SU-DHL-6 (cell line): ENCODE measurements around the gene HJURP.

Experiments
- EZH2phosphoT487 ChIP-seq: fragments of 200-600 bp; sonication (generic), shearing (Covaris generic); conservative IDR thresholded peaks from 2 replicates; pipeline ENCODE4 v1.6.1; 2018; ENCODE audit warnings: mild to moderate bottlenecking, antibody characterized with exemption, low read length, moderate library complexity, mixed read lengths
- TF ChIP-seq, protein P1 (sequence below): fragments of 200-600 bp; sonication (generic); IDR thresholded peaks from one replicate; pipeline ENCODE4 v1.5.1; 2017; ENCODE audit warnings: antibody characterized with exemption, mild to moderate bottlenecking, low read length, moderate library complexity; ENCODE audit not compliant: insufficient read depth, poor library complexity, severe bottlenecking

DNA sequence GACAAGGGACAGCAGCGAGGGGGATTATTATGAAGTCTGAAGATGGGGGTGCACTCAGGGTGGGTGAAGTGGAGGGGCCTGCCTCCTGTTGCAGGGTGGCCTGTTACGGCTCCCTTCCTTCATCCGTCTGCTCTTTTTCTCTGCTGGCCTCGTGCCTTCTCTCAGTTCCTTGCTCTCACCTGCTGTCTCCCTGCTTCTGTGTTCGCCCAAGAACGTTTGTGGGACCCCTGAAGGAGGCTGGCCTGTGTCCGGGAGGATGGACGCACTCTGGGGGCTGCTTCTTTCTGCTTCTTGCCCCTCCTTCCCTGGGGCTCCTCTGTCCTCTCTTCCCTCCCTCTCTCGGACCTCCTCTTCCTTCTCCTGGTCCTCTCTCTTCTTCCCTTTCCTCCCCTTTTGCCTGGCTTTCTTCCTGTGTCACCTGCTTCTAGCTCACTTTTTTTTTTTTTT lies 62.4 kb downstream of the HJURP start:
- TF ChIP-seq, protein P1, sequence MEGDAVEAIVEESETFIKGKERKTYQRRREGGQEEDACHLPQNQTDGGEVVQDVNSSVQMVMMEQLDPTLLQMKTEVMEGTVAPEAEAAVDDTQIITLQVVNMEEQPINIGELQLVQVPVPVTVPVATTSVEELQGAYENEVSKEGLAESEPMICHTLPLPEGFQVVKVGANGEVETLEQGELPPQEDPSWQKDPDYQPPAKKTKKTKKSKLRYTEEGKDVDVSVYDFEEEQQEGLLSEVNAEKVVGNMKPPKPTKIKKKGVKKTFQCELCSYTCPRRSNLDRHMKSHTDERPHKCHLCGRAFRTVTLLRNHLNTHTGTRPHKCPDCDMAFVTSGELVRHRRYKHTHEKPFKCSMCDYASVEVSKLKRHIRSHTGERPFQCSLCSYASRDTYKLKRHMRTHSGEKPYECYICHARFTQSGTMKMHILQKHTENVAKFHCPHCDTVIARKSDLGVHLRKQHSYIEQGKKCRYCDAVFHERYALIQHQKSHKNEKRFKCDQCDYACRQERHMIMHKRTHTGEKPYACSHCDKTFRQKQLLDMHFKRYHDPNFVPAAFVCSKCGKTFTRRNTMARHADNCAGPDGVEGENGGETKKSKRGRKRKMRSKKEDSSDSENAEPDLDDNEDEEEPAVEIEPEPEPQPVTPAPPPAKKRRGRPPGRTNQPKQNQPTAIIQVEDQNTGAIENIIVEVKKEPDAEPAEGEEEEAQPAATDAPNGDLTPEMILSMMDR, result no peak
- TF ChIP-seq EZH2phosphoT487, result no peak
